ENCODE measurements around the gene BSN.

DNA sequence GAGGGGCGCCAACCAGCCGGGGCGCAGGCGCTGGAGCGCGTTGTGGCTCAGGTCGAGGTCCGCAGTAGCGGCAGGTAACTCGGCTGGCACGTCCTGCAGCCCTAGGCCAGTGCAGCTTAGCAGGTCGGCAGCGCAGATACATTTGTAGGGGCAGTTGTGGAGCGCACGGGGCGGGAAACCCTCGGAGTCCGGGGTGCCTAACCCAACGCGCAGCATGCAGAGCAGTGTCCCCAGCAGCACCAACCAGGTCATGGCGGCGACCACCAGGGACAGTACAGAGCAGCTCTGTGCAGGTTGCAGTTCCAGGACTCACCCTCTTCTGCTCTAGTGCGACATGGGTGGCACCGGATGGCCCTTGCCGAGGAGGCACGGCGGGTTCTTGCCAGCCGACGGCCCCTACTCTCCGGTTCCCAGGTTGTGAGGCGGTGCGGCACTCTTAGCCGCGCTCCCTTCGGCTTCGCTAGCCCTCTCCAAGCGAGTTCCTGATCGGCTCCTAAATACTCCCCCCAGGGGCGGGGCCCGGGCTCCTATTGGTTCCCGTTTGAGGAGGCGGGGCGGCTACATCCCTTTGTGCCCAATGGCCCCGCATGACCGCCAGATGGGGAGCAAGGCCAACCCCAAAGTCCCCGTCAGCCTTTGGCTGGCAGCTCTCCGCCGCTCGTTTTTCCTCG, 165.1 kb downstream of the BSN start, which contains the start of gene AMIGO3:
- no peak for TF ChIP-seq POLR2AphosphoS5 (IDR thresholded peaks at IDR 0.05; ENCODE audit: low read depth, low read length)
- no peak for TF ChIP-seq TAF1 (IDR thresholded peaks at IDR 0.05; ENCODE audit: borderline replicate concordance, insufficient read depth, low read length)
- TF ChIP-seq, protein P1, sequence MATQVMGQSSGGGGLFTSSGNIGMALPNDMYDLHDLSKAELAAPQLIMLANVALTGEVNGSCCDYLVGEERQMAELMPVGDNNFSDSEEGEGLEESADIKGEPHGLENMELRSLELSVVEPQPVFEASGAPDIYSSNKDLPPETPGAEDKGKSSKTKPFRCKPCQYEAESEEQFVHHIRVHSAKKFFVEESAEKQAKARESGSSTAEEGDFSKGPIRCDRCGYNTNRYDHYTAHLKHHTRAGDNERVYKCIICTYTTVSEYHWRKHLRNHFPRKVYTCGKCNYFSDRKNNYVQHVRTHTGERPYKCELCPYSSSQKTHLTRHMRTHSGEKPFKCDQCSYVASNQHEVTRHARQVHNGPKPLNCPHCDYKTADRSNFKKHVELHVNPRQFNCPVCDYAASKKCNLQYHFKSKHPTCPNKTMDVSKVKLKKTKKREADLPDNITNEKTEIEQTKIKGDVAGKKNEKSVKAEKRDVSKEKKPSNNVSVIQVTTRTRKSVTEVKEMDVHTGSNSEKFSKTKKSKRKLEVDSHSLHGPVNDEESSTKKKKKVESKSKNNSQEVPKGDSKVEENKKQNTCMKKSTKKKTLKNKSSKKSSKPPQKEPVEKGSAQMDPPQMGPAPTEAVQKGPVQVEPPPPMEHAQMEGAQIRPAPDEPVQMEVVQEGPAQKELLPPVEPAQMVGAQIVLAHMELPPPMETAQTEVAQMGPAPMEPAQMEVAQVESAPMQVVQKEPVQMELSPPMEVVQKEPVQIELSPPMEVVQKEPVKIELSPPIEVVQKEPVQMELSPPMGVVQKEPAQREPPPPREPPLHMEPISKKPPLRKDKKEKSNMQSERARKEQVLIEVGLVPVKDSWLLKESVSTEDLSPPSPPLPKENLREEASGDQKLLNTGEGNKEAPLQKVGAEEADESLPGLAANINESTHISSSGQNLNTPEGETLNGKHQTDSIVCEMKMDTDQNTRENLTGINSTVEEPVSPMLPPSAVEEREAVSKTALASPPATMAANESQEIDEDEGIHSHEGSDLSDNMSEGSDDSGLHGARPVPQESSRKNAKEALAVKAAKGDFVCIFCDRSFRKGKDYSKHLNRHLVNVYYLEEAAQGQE (IDR thresholded peaks at IDR 0.05; ENCODE audit: insufficient read depth in 1 of 2, low read depth in 2 of 2, low read length in 2 of 2): no peak
- TF ChIP-seq SIN3A (IDR thresholded peaks at IDR 0.05; ENCODE audit: borderline replicate concordance, insufficient read depth, low read length): no peak
